ENCODE results near the gene KCNJ12.

The KCNJ12 gene

GRCh38 chr17:21380659-21381058, 4.5 kb downstream of the KCNJ12 start:
- Histone ChIP-seq H3K4me3 (replicated peaks; ENCODE audit: low read depth, low read length) (no peak overlapping the region), H3K36me3 (ENCODE audit: control insufficient read depth, insufficient read depth, low read length) (no peaks in the 10 kb centered on the region), H3K27me3 (replicated peaks; ENCODE audit: control insufficient read depth, insufficient read depth, low read length) (no peaks in the 10 kb centered on the region; the same call in none of the 2 replicates)
- no peak for DNase-seq (ENCODE audit: extremely low read depth, insufficient read length)
- TF ChIP-seq, protein P1, sequence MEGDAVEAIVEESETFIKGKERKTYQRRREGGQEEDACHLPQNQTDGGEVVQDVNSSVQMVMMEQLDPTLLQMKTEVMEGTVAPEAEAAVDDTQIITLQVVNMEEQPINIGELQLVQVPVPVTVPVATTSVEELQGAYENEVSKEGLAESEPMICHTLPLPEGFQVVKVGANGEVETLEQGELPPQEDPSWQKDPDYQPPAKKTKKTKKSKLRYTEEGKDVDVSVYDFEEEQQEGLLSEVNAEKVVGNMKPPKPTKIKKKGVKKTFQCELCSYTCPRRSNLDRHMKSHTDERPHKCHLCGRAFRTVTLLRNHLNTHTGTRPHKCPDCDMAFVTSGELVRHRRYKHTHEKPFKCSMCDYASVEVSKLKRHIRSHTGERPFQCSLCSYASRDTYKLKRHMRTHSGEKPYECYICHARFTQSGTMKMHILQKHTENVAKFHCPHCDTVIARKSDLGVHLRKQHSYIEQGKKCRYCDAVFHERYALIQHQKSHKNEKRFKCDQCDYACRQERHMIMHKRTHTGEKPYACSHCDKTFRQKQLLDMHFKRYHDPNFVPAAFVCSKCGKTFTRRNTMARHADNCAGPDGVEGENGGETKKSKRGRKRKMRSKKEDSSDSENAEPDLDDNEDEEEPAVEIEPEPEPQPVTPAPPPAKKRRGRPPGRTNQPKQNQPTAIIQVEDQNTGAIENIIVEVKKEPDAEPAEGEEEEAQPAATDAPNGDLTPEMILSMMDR (IDR thresholded peaks at IDR 0.05; ENCODE audit: insufficient read depth, low read length, poor library complexity, severe bottlenecking), result no peak

GRCh38 chr17:21381076-21381706, 5.0 kb downstream of the KCNJ12 start:
- no peak for DNase-seq (ENCODE audit: extremely low read depth, insufficient read length)
- TF ChIP-seq, protein P1 (IDR thresholded peaks at IDR 0.05; ENCODE audit: insufficient read depth, low read length, poor library complexity, severe bottlenecking), result no peak
- H3K27me3 ChIP-seq (replicated peaks; ENCODE audit: control insufficient read depth, insufficient read depth, low read length), result no peaks in the 10 kb centered on the region; the same call in none of the 2 replicates
- no peaks in the 10 kb centered on the region for H3K36me3 ChIP-seq (ENCODE audit: control insufficient read depth, insufficient read depth, low read length)
- H3K4me3 ChIP-seq (replicated peaks; ENCODE audit: low read depth, low read length), result no peak overlapping the region

GRCh38 chr17:21382560-21383495, 6.7 kb downstream of the KCNJ12 start:
- TF ChIP-seq, protein P1 (IDR thresholded peaks at IDR 0.05; ENCODE audit: insufficient read depth, low read length, poor library complexity, severe bottlenecking), result no peak
- DNase-seq (ENCODE audit: extremely low read depth, insufficient read length), result no peak
- Histone ChIP-seq H3K36me3 (ENCODE audit: control insufficient read depth, insufficient read depth, low read length) (no peaks in the 10 kb centered on the region), H3K4me3 (replicated peaks; ENCODE audit: low read depth, low read length) (no peak overlapping the region), H3K27me3 (replicated peaks; ENCODE audit: control insufficient read depth, insufficient read depth, low read length) (no peaks in the 10 kb centered on the region; the same call in 1 of the 2 replicates)

- no peaks in the 10 kb centered on the region for H3K36me3 ChIP-seq (ENCODE audit: control insufficient read depth, insufficient read depth, low read length)
- no peak overlapping the region for H3K4me3 ChIP-seq (replicated peaks; ENCODE audit: low read depth, low read length)
- TF ChIP-seq, protein P1 (IDR thresholded peaks at IDR 0.05; ENCODE audit: insufficient read depth, low read length, poor library complexity, severe bottlenecking), result no peak
- no peak for DNase-seq (ENCODE audit: extremely low read depth, insufficient read length)
- H3K27me3 ChIP-seq (replicated peaks; ENCODE audit: control insufficient read depth, insufficient read depth, low read length), result no peaks in the 10 kb centered on the region; the same call in 1 of the 2 replicates
Measured at GRCh38 chr17:21385281-21385845, 9.2 kb downstream of the KCNJ12 start.

DNA sequence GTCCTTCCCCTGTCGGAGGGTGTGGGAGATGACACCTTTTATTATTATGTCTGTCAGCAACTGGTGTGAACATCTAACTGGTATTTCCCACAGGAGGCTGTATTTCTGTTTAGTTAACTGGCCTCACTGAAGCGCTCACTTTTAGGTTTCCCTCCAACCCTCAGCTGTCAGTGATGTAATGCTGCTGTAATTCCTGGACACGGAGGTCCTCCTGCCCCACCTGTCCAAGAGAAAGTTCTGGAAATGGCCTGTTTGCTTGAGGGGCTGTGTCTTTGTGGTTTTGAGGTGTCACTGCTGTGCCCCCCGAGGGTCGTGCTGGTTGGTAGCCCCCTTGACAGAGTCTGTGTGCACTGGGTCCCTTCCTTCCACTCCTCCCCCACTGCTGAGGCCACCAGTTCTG, 11.5 kb downstream of the KCNJ12 start:
- TF ChIP-seq, protein P1 (IDR thresholded peaks at IDR 0.05; ENCODE audit: insufficient read depth, low read length, poor library complexity, severe bottlenecking), result no peak
- DNase-seq (ENCODE audit: extremely low read depth, insufficient read length), result no peak
- no peaks in the 10 kb centered on the region; the same call in 1 of the 2 replicates for H3K27me3 ChIP-seq (replicated peaks; ENCODE audit: control insufficient read depth, insufficient read depth, low read length)
- no peak overlapping the region for H3K4me3 ChIP-seq (replicated peaks; ENCODE audit: low read depth, low read length)
- no peaks in the 10 kb centered on the region for H3K36me3 ChIP-seq (ENCODE audit: control insufficient read depth, insufficient read depth, low read length)

All from GM06990 (cell line).